Esophagus squamous epithelium (tissue), 5 donors: ENCODE measurements around the gene MAP7D1. TPM values are rescaled to one million over a fixed set of nuclear protein-coding genes. Genes with fewer than 3 reads are reported as not detected.

ENCODE experiments used
- DNase-seq: peaks from one replicate; lab custom pipeline; 2025; lab: John Stamatoyannopoulos, UW
- H3K27ac ChIP-seq, 4 donors: fragments of 200-600 bp; sonication (generic); one replicate each; pipeline ENCODE4 v1.5.1; 2016 to 2019; ENCODE audit warnings: mild to moderate bottlenecking in 1 of 4
- H3K27me3 ChIP-seq, 4 donors: fragments of 200-600 bp; sonication (generic); 1 replicate in 3 of 4; 2 replicates in 1 of 4; pipeline versions ENCODE4 v1.5.1 to v1.6.0; 2017 to 2021; ENCODE audit warnings: antibody characterized with exemption in 1 of 4
- H3K36me3 ChIP-seq, 3 donors: fragments of 200-600 bp; sonication (generic); one replicate each; pipeline ENCODE4 v1.5.1; 2016 to 2019
- H3K4me1 ChIP-seq, 3 donors: fragments of 200-600 bp; sonication (generic); one replicate each; pipeline ENCODE4 v1.5.1; 2017 to 2019
- H3K4me3 ChIP-seq, 4 donors: fragments of 200-600 bp; sonication (generic); 1 replicate in 3 of 4; 2 replicates in 1 of 4; pipeline ENCODE4 v1.5.1; 2016 to 2019; ENCODE audit warnings: mild to moderate bottlenecking in 2 of 4, moderate library complexity in 1 of 4
- H3K9me3 ChIP-seq, 3 donors: fragments of 200-600 bp; sonication (generic); one replicate each; pipeline ENCODE4 v1.5.1; 2016 to 2019
- CTCF ChIP-seq, 6 experiments: fragments of 450-650 bp in 4 of 6; fragments of 200-600 bp in 2 of 6; sonication (generic) in 2 of 6; IDR thresholded peaks; one replicate each; pipeline ENCODE4 v1.5.1; 2016 to 2019; ENCODE audit warnings: antibody characterized with exemption in 6 of 6, mild to moderate bottlenecking in 4 of 6, moderate library complexity in 4 of 6
- POLR2A ChIP-seq, 4 donors: fragments of 450-650 bp; IDR thresholded peaks; one replicate each; pipeline ENCODE4 v1.6.1; 2017; ENCODE audit warnings: antibody characterized with exemption in 4 of 4, mild to moderate bottlenecking in 4 of 4, moderate library complexity in 3 of 4
- WGBS, 2 donors: methylation state at CpG; one replicate each; pipeline ENCODE4 v1.1.5; 2018; 5-methylcytosine and 5-hydroxymethylcytosine counted together
- intact Hi-C: fragments of 100-400 bp; cut with DNase I; formaldehyde crosslinking; loops from one replicate; pipeline ENCODE4 v1.15.0; 2022
- total RNA-seq, 4 donors: library from RNA; depleted of rRNA; stranded (reverse); fragments of >200 nt; gene quantifications; one replicate each; pipeline ENCODE4 v1.1.0, GENCODE V29; 2016
- donor health status: DM: yes; HTN: yes; CAD: no.

The MAP7D1 gene
- total RNA-seq, 4 donors from 2014 or later = 59.4 to 180 (median 92.9) TPM

GRCh38 chr1:36150296-36151133 is 5.4 kb upstream of the MAP7D1 start:
- Histone ChIP-seq H3K4me3 (peak overlapping the region in 3 of 4 donors; percentile 26 to 95 (median 68)), H3K9me3 (no peaks in the 10 kb centered on the region), H3K4me1 (peaks cover 33 to 75% (median 42%) of the 10 kb centered on the region in 3 donors), H3K27me3 (no peaks in the 10 kb centered on the region), H3K27ac (peak overlapping the region; percentile 95 to 98 (median 98)), H3K36me3 (peaks cover 0 to 5% (median 0%) of the 10 kb centered on the region in 3 donors)
- no peak for TF ChIP-seq CTCF (IDR thresholded peaks at IDR 0.05)
- peak in 3 of 4 donors; percentile 30 to 74 (median 49) for TF ChIP-seq POLR2A (IDR thresholded peaks at IDR 0.05)
- intact Hi-C loops = no loop called here
- 7 to 12% methylated on average over 6 to 9 of the region's 12 CpGs for WGBS, 2 donors
- peak; percentile 75 for DNase-seq

- Histone ChIP-seq H3K27ac (peak overlapping the region; percentile 95 to 98 (median 98)), H3K4me1 (peaks cover 33 to 75% (median 42%) of the 10 kb centered on the region in 3 donors), H3K9me3 (no peaks in the 10 kb centered on the region), H3K4me3 (peak overlapping the region in 2 of 4 donors; percentile 26 to 95), H3K36me3 (peaks cover 0 to 5% (median 0%) of the 10 kb centered on the region in 3 donors), H3K27me3 (no peaks in the 10 kb centered on the region)
- no peak for DNase-seq
- intact Hi-C loops = no loop called here
- 0 to 13% methylated on average over 1 of the region's 1 CpG for WGBS, 2 donors
- TF ChIP-seq CTCF (IDR thresholded peaks at IDR 0.05) = no peak
- no peak for TF ChIP-seq POLR2A (IDR thresholded peaks at IDR 0.05)
Observed at GRCh38 chr1:36151134-36151844, 4.7 kb upstream of the MAP7D1 start.

GRCh38 chr1:36151845-36152203 is 4.1 kb upstream of the MAP7D1 start:
- H3K4me3 ChIP-seq = no peak overlapping the region
- no peak for DNase-seq
- H3K27ac ChIP-seq = peak overlapping the region; percentile 95 to 98 (median 98)
- 31 to 60% methylated on average over 1 to 2 of the region's 3 CpGs for WGBS, 2 donors
- peaks cover 33 to 71% (median 42%) of the 10 kb centered on the region in 3 donors for H3K4me1 ChIP-seq
- no peak for TF ChIP-seq POLR2A (IDR thresholded peaks at IDR 0.05)
- peaks cover 0 to 2% (median 0%) of the 10 kb centered on the region in 3 donors for H3K36me3 ChIP-seq
- no peaks in the 10 kb centered on the region for H3K27me3 ChIP-seq
- no peaks in the 10 kb centered on the region for H3K9me3 ChIP-seq
- intact Hi-C loops = no loop called here

GRCh38 chr1:36153476-36153875 is 2.5 kb upstream of the MAP7D1 start:
- intact Hi-C loops = no loop called here
- H3K27ac ChIP-seq = peak overlapping the region in 1 of 4 donors; percentile 95
- H3K27me3 ChIP-seq = no peaks in the 10 kb centered on the region
- TF ChIP-seq POLR2A (IDR thresholded peaks at IDR 0.05) (no peak), CTCF (IDR thresholded peaks at IDR 0.05) (no peak)
- H3K9me3 ChIP-seq = no peaks in the 10 kb centered on the region
- no peak overlapping the region for H3K4me3 ChIP-seq
- no peaks in the 10 kb centered on the region for H3K36me3 ChIP-seq
- 92 to 100% methylated on average over 6 of the region's 6 CpGs for WGBS, 2 donors
- peaks cover 42 to 69% (median 47%) of the 10 kb centered on the region in 3 donors for H3K4me1 ChIP-seq
- no peak for DNase-seq

- Histone ChIP-seq H3K36me3 (no peaks in the 10 kb centered on the region), H3K4me3 (no peak overlapping the region), H3K4me1 (peaks cover 47 to 74% (median 53%) of the 10 kb centered on the region in 3 donors), H3K9me3 (no peaks in the 10 kb centered on the region), H3K27me3 (no peaks in the 10 kb centered on the region), H3K27ac (peak overlapping the region in 3 of 4 donors; percentile 95 to 100 (median 100))
- intact Hi-C loops = no loop called here
- DNase-seq = no peak
- TF ChIP-seq POLR2A (IDR thresholded peaks at IDR 0.05) (no peak), CTCF (IDR thresholded peaks at IDR 0.05) (no peak)
- 89 to 93% methylated on average over 5 to 6 of the region's 6 CpGs for WGBS, 2 donors
Observed at GRCh38 chr1:36154335-36154734, 1.6 kb upstream of the MAP7D1 start.
